Stomach (tissue), 9 donors: ENCODE data around the gene BBS9. TPM values are rescaled to one million over a fixed set of nuclear protein-coding genes. Genes with fewer than 3 reads are reported as not detected.

Experiments used
- DNase-seq, 2 donors: peaks; one replicate each; pipeline versions ENCODE4 v3.0.0 to v3.0.0-alpha.2; 2013 to 2019
- H3K27ac ChIP-seq, 5 donors: fragments of 200-600 bp in 4 of 5; sonication (generic) in 4 of 5; one replicate each; pipeline ENCODE4 v1.5.1; 2013 to 2019; ENCODE audit warnings: mild to moderate bottlenecking in 1 of 5, moderate library complexity in 1 of 5
- H3K27me3 ChIP-seq, 3 donors: fragments of 200-600 bp; sonication (generic); one replicate each; pipeline ENCODE4 v1.5.1; 2017 to 2019; ENCODE audit warnings: mixed run types in 1 of 3
- H3K36me3 ChIP-seq, 4 donors: fragments of 200-600 bp; sonication (generic); 1 replicate in 3 of 4; 2 replicates in 1 of 4; pipeline ENCODE4 v1.5.1; 2016 to 2019
- H3K4me1 ChIP-seq, 4 donors: fragments of 200-600 bp; sonication (generic); one replicate each; pipeline ENCODE4 v1.5.1; 2016 to 2019
- H3K4me3 ChIP-seq, 4 donors: fragments of 200-600 bp; sonication (generic) in 3 of 4; one replicate each; pipeline ENCODE4 v1.5.1; 2016 to 2019; ENCODE audit warnings: mild to moderate bottlenecking in 1 of 4
- H3K9me3 ChIP-seq, 4 donors: fragments of 200-600 bp; sonication (generic); one replicate each; pipeline ENCODE4 v1.5.1; 2016 to 2019
- CTCF ChIP-seq, 7 experiments: fragments of 450-650 bp in 4 of 7; fragments of 200-600 bp in 3 of 7; sonication (generic) in 3 of 7; IDR thresholded peaks; one replicate each; pipeline ENCODE4 v1.5.1; 2016 to 2019; ENCODE audit warnings: antibody characterized with exemption in 7 of 7, control low read depth in 2 of 7, mild to moderate bottlenecking in 1 of 7
- EP300 ChIP-seq: sonication (generic); formaldehyde crosslinking; IDR thresholded peaks from one replicate; pipeline ENCODE4 v1.6.1; 2017; ENCODE audit warnings: antibody characterized with exemption
- POLR2A ChIP-seq, 4 donors: fragments of 450-650 bp; IDR thresholded peaks; one replicate each; pipeline ENCODE4 v1.6.1; 2016; ENCODE audit warnings: antibody characterized with exemption in 4 of 4, control low read depth in 2 of 4, mild to moderate bottlenecking in 1 of 4, moderate library complexity in 1 of 4
- POLR2AphosphoS5 ChIP-seq, 3 donors: sonication (generic); formaldehyde crosslinking; IDR thresholded peaks; one replicate each; pipeline ENCODE4 v1.6.1; 2016; ENCODE audit warnings: antibody characterized with exemption in 3 of 3
- WGBS, 5 donors: extraction: QIAGEN DNeasy Blood & Tissue Kit in 3 of 5; methylation state at CpG; one replicate each; pipeline versions ENCODE4 v1.1.5 to v1.1.7; 2013 to 2018; 5-methylcytosine and 5-hydroxymethylcytosine counted together
- intact Hi-C: fragments of 100-400 bp; cut with DNase I; formaldehyde crosslinking; loops from one replicate; pipeline ENCODE4 v1.15.1; 2023; ENCODE audit warnings: low total_unique reads
- polyA plus RNA-seq, 3 donors: library from polyadenylated mRNA; stranded (reverse); fragments of 200-250 nt; gene quantifications; one replicate each; pipeline ENCODE4 v1.2.3, GENCODE V29; 2013
- total RNA-seq, 5 donors: library from RNA; depleted of rRNA; stranded (reverse); fragments of >200 nt; gene quantifications; one replicate each; pipeline versions ENCODE4 v1.1.0 to v1.2.3, GENCODE V29; 2014 to 2016
- donor health status: healthy with polysubstance abuse.
- donor health status: Bipolar disorder and iron deficiency.
- donor health status: healthy.

The BBS9 gene
- total and polyA plus RNA-seq, 8 donors = 3.2 to 43.9 (median 5.9) TPM

GRCh38 chr7:33601884-33602283 lies 472.5 kb downstream of the BBS9 start:
- Histone ChIP-seq H3K27me3 (no peaks in the 10 kb centered on the region), H3K4me1 (no peaks in the 10 kb centered on the region), H3K9me3 (no peaks in the 10 kb centered on the region), H3K36me3 (peaks cover 0 to 7% (median 2%) of the 10 kb centered on the region in 4 donors), H3K27ac (no peak overlapping the region), H3K4me3 (no peak overlapping the region)
- intact Hi-C loops = no loop called here
- DNase-seq = no peak
- 80 to 97% (median 93%) methylated on average over 2 of the region's 2 CpGs for WGBS, 5 donors
- TF ChIP-seq POLR2AphosphoS5 (IDR thresholded peaks at IDR 0.05) (no peak), EP300 (no peak), POLR2A (IDR thresholded peaks at IDR 0.05) (no peak), CTCF (IDR thresholded peaks at IDR 0.05) (no peak)

- no peak overlapping the region for H3K4me3 ChIP-seq
- no peak for TF ChIP-seq EP300
- no peak for TF ChIP-seq POLR2A (IDR thresholded peaks at IDR 0.05)
- 78 to 93% (median 86%) methylated on average over 2 of the region's 2 CpGs for WGBS, 5 donors
- H3K4me1 ChIP-seq = no peaks in the 10 kb centered on the region
- DNase-seq = no peak
- H3K36me3 ChIP-seq = peaks cover 0 to 7% (median 2%) of the 10 kb centered on the region in 4 donors
- H3K9me3 ChIP-seq = no peaks in the 10 kb centered on the region
- intact Hi-C loops = no loop called here
- H3K27me3 ChIP-seq = no peaks in the 10 kb centered on the region
- H3K27ac ChIP-seq = no peak overlapping the region
These were observed 474.7 kb downstream of the BBS9 start for GRCh38 chr7:33604056-33604455.

GRCh38 chr7:33610918-33611317 lies 481.6 kb downstream of the BBS9 start:
- no peak overlapping the region for H3K27ac ChIP-seq
- 90 to 94% (median 93%) methylated on average over 3 of the region's 3 CpGs for WGBS, 5 donors
- no peak for DNase-seq
- no peaks in the 10 kb centered on the region for H3K27me3 ChIP-seq
- intact Hi-C loops = no loop called here
- H3K9me3 ChIP-seq = no peaks in the 10 kb centered on the region
- no peaks in the 10 kb centered on the region for H3K36me3 ChIP-seq
- no peak overlapping the region for H3K4me3 ChIP-seq
- no peak for TF ChIP-seq CTCF (IDR thresholded peaks at IDR 0.05)
- TF ChIP-seq EP300 = no peak
- TF ChIP-seq POLR2AphosphoS5 (IDR thresholded peaks at IDR 0.05) = no peak
- TF ChIP-seq POLR2A (IDR thresholded peaks at IDR 0.05) = no peak
- H3K4me1 ChIP-seq = peaks cover 0 to 11% (median 0%) of the 10 kb centered on the region in 4 donors

GRCh38 chr7:33612442-33612841 lies 483.1 kb downstream of the BBS9 start:
- TF ChIP-seq POLR2A (IDR thresholded peaks at IDR 0.05) (no peak), CTCF (IDR thresholded peaks at IDR 0.05) (no peak), POLR2AphosphoS5 (IDR thresholded peaks at IDR 0.05) (no peak), EP300 (no peak)
- Histone ChIP-seq H3K27ac (no peak overlapping the region), H3K4me1 (peaks cover 0 to 11% (median 0%) of the 10 kb centered on the region in 4 donors), H3K27me3 (no peaks in the 10 kb centered on the region), H3K4me3 (no peak overlapping the region), H3K9me3 (no peaks in the 10 kb centered on the region), H3K36me3 (no peaks in the 10 kb centered on the region)
- intact Hi-C loops = no loop called here
- 80 to 100% (median 94%) methylated on average over 1 of the region's 1 CpG for WGBS, 5 donors
- no peak for DNase-seq

- Histone ChIP-seq H3K4me1 (peaks cover 0 to 11% (median 0%) of the 10 kb centered on the region in 4 donors), H3K4me3 (no peak overlapping the region), H3K27me3 (no peaks in the 10 kb centered on the region), H3K27ac (no peak overlapping the region), H3K9me3 (peaks cover 0 to 3% (median 0%) of the 10 kb centered on the region in 4 donors), H3K36me3 (no peaks in the 10 kb centered on the region)
- TF ChIP-seq POLR2A (IDR thresholded peaks at IDR 0.05) (no peak), POLR2AphosphoS5 (IDR thresholded peaks at IDR 0.05) (no peak), CTCF (IDR thresholded peaks at IDR 0.05) (no peak), EP300 (no peak)
- intact Hi-C loops = no loop called here
- whole genome bisulfite sequencing, 5 donors = 63 to 81% (median 70%) methylated on average over 6 of the region's 6 CpGs
- DNase-seq = peak in 1 of 2 donors; percentile 26
These were observed 485.2 kb downstream of the BBS9 start for GRCh38 chr7:33614357-33615117.
